Gastrocnemius medialis (tissue), 4 donors: ENCODE results near the gene MAGIX. TPM values are rescaled to one million over a fixed set of nuclear protein-coding genes. Genes with fewer than 3 reads are reported as not detected.
A peak's percentile ranks its signal among the peaks of the same experiment; 100 is the strongest.
"Not testable (repeated sequence)": the region's sequence is repeated elsewhere in the genome, so short reads cannot be mapped to it uniquely, and the experiment has no call there.

Experiments used
- ATAC-seq, 2 donors: fragments of 150-250 bp; one replicate each; pipeline ENCODE4 v1.9.1; 2016
- DNase-seq, 2 donors: peaks; one replicate each; pipeline ENCODE4 v3.0.0-alpha.2; 2019
- H3K27ac ChIP-seq, 4 donors: fragments of 200-600 bp; sonication (generic); 1 replicate in 1 of 4; 2 replicates in 3 of 4; pipeline ENCODE4 v1.5.1; 2016 to 2018; ENCODE audit warnings: mild to moderate bottlenecking in 2 of 4, moderate library complexity in 1 of 4
- H3K27me3 ChIP-seq, 3 donors: fragments of 200-600 bp; sonication (generic) in 2 of 3; 1 replicate in 1 of 3; 2 replicates in 2 of 3; pipeline versions ENCODE4 v1.5.1 to v1.6.0; 2016 to 2019; ENCODE audit warnings: mild to moderate bottlenecking in 1 of 3, moderate library complexity in 1 of 3
- H3K36me3 ChIP-seq, 2 donors: fragments of 200-600 bp; sonication (generic) in 1 of 2; one replicate each; pipeline ENCODE4 v1.5.1; 2017 to 2018
- H3K4me1 ChIP-seq, 2 donors: fragments of 200-600 bp; sonication (generic) in 1 of 2; one replicate each; pipeline ENCODE4 v1.5.1; 2016 to 2017; ENCODE audit warnings: mild to moderate bottlenecking in 2 of 2
- H3K4me3 ChIP-seq, 4 donors: fragments of 200-600 bp; sonication (generic) in 3 of 4; 1 replicate in 1 of 4; 2 replicates in 3 of 4; pipeline ENCODE4 v1.5.1; 2016 to 2019; ENCODE audit warnings: mild to moderate bottlenecking in 2 of 4
- H3K9me3 ChIP-seq, 3 donors: fragments of 200-600 bp; sonication (generic) in 2 of 3; 1 replicate in 1 of 3; 2 replicates in 2 of 3; pipeline ENCODE4 v1.5.1; 2016 to 2019
- POLR2A ChIP-seq, 2 donors: fragments of 450-650 bp; IDR thresholded peaks; one replicate each; pipeline ENCODE4 v1.6.1; 2017; ENCODE audit warnings: antibody characterized with exemption in 2 of 2, mild to moderate bottlenecking in 2 of 2, moderate library complexity in 2 of 2
- in situ Hi-C, 4 donors: fragments of 200-750 bp; cut with MboI; loops; one replicate each; pipeline versions ENCODE4 v1.15.0 to v1.8.0; 2017; ENCODE audit warnings: low sequenced_read_pairs in 4 of 4
- intact Hi-C: fragments of 100-400 bp; cut with DNase I; formaldehyde crosslinking; loops from one replicate; pipeline ENCODE4 v1.15.1; 2023; ENCODE audit warnings: low total_unique reads
- total RNA-seq, 4 donors: library from RNA; depleted of rRNA; stranded (reverse); fragments of >200 nt; gene quantifications; one replicate each; pipeline versions ENCODE4 v1.1.0 to v1.2.3, GENCODE V29; 2016
- TF ChIP-seq, protein P1 (sequence below), 5 experiments: fragments of 450-650 bp in 3 of 5; fragments of 200-600 bp in 2 of 5; sonication (generic) in 2 of 5; IDR thresholded peaks in 4 of 5; conservative IDR thresholded peaks in 1 of 5; 1 replicate in 4 of 5; 2 replicates in 1 of 5; pipeline ENCODE4 v1.5.1; 2016 to 2019; ENCODE audit warnings: antibody characterized with exemption in 5 of 5, mild to moderate bottlenecking in 3 of 5, moderate library complexity in 3 of 5

MAGIX gene
- total RNA-seq, 4 donors from 2014 or later: 2.7 to 7.3 (median 5.3) TPM

DNA sequence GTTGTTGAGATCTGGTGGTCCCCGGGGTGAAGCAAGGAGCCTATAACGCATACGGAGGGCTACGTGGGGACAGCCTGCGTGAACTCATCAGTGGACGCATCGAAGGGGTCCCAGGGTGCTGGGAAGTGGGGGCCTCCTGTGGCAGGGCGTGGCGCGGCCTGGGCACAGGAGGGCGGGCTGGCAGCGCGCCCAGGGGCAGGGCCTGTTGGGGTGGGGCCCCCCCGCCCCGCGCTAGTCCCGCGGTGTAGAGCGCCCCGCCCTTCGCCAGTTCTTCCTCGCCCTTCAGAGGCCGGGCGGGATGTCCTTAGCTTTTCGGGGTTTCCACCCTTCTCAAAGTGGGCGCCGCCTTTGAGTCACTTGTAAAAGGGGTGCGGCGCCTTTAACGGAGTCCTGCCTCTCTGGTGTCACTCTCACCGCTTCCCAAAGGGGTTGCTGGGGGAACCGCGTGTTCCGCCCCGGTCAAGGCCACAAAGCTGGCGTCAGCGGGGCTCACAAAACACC lies 9.8 kb downstream of the MAGIX start:
- Histone ChIP-seq H3K4me3 (peak overlapping the region; percentile 63 to 74 (median 64)), H3K9me3 (no peaks in the 10 kb centered on the region), H3K27me3 (no peaks in the 10 kb centered on the region), H3K4me1 (peaks cover 6 to 12% of the 10 kb centered on the region in 2 donors), H3K27ac (peak overlapping the region; percentile 88 to 94 (median 90)), H3K36me3 (peaks cover 0 to 19% of the 10 kb centered on the region in 2 donors)
- in situ Hi-C loops: no loop called here
- ATAC-seq: peak; percentile 72 to 82
- peak; percentile 41 to 77 for DNase-seq
- peak; percentile 46 to 51 for TF ChIP-seq POLR2A (IDR thresholded peaks at IDR 0.05)
- TF ChIP-seq, protein P1, sequence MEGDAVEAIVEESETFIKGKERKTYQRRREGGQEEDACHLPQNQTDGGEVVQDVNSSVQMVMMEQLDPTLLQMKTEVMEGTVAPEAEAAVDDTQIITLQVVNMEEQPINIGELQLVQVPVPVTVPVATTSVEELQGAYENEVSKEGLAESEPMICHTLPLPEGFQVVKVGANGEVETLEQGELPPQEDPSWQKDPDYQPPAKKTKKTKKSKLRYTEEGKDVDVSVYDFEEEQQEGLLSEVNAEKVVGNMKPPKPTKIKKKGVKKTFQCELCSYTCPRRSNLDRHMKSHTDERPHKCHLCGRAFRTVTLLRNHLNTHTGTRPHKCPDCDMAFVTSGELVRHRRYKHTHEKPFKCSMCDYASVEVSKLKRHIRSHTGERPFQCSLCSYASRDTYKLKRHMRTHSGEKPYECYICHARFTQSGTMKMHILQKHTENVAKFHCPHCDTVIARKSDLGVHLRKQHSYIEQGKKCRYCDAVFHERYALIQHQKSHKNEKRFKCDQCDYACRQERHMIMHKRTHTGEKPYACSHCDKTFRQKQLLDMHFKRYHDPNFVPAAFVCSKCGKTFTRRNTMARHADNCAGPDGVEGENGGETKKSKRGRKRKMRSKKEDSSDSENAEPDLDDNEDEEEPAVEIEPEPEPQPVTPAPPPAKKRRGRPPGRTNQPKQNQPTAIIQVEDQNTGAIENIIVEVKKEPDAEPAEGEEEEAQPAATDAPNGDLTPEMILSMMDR (IDR thresholded peaks at IDR 0.05 in 4 of 5, conservative IDR thresholded peaks at IDR 0.05 in 1 of 5): no peak
- intact Hi-C loops: loop anchor here (10.0 kb wide), 1 partner anchor 1688 kb away; the partner anchor contains the start of gene ZNF41

DNA sequence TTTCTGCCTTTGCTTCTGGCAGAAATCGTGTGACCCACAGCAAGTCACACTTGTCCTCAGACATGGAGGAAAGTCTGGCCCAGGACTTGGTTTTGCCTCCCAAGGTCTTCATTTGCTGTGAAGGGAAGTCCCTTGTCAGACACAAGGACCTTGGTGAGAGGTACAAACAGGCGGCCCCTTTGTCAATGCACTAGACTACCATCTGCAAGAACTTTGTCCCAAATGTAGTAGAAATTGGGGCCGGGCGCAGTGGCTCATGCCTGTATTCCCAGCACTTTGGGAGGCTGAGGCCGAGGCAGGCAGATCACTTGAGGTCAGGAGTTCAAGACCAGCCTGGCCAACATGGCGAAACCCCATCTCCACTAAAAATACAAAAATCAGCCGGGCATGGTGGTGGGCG lies 11.0 kb downstream of the MAGIX start:
- H3K4me1 ChIP-seq: not testable (repeated sequence)

DNA sequence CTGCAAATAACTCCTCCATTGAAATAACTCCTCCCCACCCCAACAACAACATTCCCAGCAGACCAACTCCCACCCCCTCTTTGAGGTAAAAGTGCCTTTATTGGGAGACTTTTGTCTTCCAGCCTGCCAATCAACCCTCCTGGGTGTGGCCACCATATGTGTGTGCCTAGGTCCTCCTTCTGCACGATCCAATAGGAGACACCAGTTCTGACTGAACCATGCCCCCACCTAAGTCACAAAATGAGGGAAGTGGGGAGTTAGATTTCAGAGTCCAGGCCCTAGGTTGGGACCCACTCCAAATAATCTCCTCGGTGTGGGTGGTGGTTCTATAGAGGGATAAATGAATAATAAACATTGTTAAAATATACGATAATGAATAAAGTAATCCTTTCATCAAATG lies 12.2 kb downstream of the MAGIX start:
- Histone ChIP-seq H3K27ac (no peak overlapping the region), H3K4me1 (peaks cover 0 to 3% of the 10 kb centered on the region in 2 donors), H3K27me3 (no peaks in the 10 kb centered on the region), H3K9me3 (no peaks in the 10 kb centered on the region), H3K4me3 (no peak overlapping the region), H3K36me3 (peaks cover 0 to 19% of the 10 kb centered on the region in 2 donors)
- intact Hi-C loops (loop anchor here (10.0 kb wide), 1 partner anchor 1690 kb away; the partner anchor contains the start of gene ZNF41), in situ Hi-C loops (no loop called here)
- TF ChIP-seq, protein P1 (IDR thresholded peaks at IDR 0.05 in 4 of 5, conservative IDR thresholded peaks at IDR 0.05 in 1 of 5): no peak
- TF ChIP-seq POLR2A (IDR thresholded peaks at IDR 0.05): no peak
- ATAC-seq (no peak), DNase-seq (no peak)

More for the DNA sequence above, 11.0 kb downstream of the MAGIX start:
- Histone ChIP-seq H3K36me3 (peaks cover 0 to 19% of the 10 kb centered on the region in 2 donors), H3K27ac (peak overlapping the region; percentile 88 to 94 (median 90))
- ATAC-seq, H3K27me3 ChIP-seq, H3K4me3 ChIP-seq, DNase-seq, H3K9me3 ChIP-seq, in situ Hi-C loops: not testable (repeated sequence)
- intact Hi-C loops: loop anchor here (10.0 kb wide), 1 partner anchor 1689 kb away; the partner anchor contains the start of gene ZNF41

GRCh38 chrX:49175435-49176274 lies 13.1 kb downstream of the MAGIX start:
- Histone ChIP-seq H3K9me3 (no peaks in the 10 kb centered on the region), H3K36me3 (peaks cover 0 to 19% of the 10 kb centered on the region in 2 donors), H3K27me3 (no peaks in the 10 kb centered on the region), H3K4me1 (peaks cover 0 to 3% of the 10 kb centered on the region in 2 donors), H3K27ac (no peak overlapping the region), H3K4me3 (no peak overlapping the region)
- ATAC-seq (no peak), DNase-seq (no peak)
- in situ Hi-C loops (no loop called here), intact Hi-C loops (loop anchor here (10.0 kb wide), 1 partner anchor 1691 kb away; the partner anchor contains the start of gene ZNF41)
- TF ChIP-seq POLR2A (IDR thresholded peaks at IDR 0.05): no peak
- TF ChIP-seq, protein P1 (IDR thresholded peaks at IDR 0.05 in 4 of 5, conservative IDR thresholded peaks at IDR 0.05 in 1 of 5): no peak
